Fibroblast of villous mesenchyme (primary cell): ENCODE data around the gene TGM5. TPM values are rescaled to one million over a fixed set of nuclear protein-coding genes. Genes with fewer than 3 reads are reported as not detected.

Experiments
- DNase-seq: peaks from one replicate; pipeline ENCODE4 v3.0.0-alpha.2; 2010; ENCODE audit warnings: low read depth
- H3K4me3 ChIP-seq: 2 replicates; pipeline ENCODE4 v1.5.1; 2011; ENCODE audit warnings: low read depth, mild to moderate bottlenecking, low read length
- total RNA-seq: library from RNA; depleted of rRNA; stranded (reverse); fragments of >200 nt; gene quantifications from 2 replicates; pipeline ENCODE4 v1.2.3, GENCODE V29; 2012
- TF ChIP-seq, protein P1 (sequence below): IDR thresholded peaks from 2 replicates; pipeline ENCODE4 v1.5.1; 2012; ENCODE audit warnings: low read depth, mild to moderate bottlenecking, low read length; ENCODE audit not compliant: insufficient read depth

TGM5 gene
- total RNA-seq, 1 donor: not detected

DNA sequence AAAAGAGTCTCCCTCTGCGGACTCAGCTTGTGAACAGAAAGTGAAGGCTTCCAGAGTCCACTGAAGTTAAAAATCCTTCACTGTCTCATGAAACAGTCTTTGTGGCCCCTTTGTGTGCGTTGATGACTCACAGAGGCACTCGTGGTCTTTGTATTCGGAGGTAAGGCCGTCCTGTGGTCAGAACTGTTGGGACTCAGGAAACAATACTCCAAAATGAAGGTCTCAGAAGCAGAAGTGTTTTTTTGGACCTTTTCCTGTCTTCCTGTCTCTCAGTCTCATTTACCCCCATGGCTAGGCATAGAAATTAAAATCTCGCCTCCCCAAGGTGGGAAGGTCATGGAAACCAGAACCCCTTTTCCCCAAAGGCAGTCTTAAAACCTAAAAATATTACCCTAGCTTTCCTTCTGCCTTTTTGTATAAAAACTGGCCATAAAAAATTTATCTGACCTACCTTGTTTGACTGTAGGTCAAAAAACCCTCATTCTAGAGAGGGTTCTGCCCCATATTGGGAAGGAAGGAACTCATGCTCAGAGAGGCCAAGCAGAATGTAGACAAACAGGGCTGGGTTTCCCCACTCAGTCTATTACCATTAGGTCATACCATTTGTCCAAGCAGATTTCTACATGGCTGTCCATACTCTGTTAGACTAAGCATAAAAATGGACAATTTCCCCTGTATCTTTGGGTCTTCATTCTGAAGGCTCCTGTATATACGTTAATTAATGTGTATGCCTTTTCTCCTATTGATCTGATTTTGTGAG is 26.8 kb downstream of the TGM5 start:
- H3K4me3 ChIP-seq: no peak overlapping the region
- TF ChIP-seq, protein P1, sequence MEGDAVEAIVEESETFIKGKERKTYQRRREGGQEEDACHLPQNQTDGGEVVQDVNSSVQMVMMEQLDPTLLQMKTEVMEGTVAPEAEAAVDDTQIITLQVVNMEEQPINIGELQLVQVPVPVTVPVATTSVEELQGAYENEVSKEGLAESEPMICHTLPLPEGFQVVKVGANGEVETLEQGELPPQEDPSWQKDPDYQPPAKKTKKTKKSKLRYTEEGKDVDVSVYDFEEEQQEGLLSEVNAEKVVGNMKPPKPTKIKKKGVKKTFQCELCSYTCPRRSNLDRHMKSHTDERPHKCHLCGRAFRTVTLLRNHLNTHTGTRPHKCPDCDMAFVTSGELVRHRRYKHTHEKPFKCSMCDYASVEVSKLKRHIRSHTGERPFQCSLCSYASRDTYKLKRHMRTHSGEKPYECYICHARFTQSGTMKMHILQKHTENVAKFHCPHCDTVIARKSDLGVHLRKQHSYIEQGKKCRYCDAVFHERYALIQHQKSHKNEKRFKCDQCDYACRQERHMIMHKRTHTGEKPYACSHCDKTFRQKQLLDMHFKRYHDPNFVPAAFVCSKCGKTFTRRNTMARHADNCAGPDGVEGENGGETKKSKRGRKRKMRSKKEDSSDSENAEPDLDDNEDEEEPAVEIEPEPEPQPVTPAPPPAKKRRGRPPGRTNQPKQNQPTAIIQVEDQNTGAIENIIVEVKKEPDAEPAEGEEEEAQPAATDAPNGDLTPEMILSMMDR: no peak

DNA sequence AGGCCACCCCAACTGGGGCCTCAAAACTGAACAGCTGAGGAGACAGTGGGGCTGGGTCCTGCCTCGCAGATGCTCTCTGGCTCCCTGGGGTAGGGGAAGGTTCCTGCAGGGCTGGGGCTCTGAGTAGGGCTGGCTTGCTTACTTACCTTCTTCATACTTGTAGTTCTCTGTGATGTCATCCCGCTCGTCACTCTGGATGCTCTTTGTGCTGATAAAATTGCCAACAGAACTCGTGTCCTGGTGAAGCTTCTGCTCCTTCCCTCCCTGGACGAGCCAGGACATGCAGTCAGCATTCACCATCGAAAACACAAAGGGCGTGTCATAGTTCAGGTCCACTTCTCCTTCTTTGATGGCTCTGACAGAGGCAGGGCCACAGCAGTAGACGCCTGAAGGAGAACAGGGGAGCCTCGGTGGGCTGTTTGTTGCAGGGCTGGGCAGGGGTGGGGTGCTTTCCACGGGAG is 28.0 kb downstream of the TGM5 start:
- TF ChIP-seq, protein P1: no peak
- no peak for DNase-seq
- no peak overlapping the region for H3K4me3 ChIP-seq

More for the DNA sequence above, 26.8 kb downstream of the TGM5 start:
- DNase-seq: no peak

DNA sequence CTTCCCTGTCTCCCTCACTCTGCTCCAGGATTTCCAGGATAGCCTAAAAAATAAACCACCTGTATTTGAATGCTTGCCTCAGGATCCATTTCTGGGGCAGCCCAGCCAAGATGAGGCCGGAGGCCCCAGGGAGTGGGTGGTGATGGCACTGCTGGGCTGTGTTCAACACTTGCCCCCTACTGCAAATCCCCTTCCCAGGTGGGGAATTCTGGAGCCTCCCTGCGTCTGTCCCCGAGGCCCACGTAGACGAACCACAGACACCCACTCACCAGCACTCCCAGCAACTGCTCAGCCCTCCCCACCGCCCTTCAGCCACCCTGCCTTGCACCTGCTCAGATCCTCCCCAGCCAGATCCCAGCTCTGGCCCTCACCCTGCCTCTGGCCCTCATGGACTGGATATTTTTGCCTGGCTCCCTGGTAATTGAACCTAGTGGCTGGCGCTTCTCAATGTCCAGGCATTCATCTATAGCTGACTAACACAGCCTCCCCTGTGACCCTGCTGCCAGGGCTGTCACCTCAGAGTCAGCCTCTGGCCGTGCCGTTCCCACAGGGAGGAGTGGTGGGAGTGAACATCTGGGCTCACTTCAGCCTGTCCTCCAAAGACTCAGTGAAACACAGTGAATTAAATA is 28.8 kb downstream of the TGM5 start:
- DNase-seq: no peak
- TF ChIP-seq, protein P1: no peak
- H3K4me3 ChIP-seq: no peak overlapping the region

DNA sequence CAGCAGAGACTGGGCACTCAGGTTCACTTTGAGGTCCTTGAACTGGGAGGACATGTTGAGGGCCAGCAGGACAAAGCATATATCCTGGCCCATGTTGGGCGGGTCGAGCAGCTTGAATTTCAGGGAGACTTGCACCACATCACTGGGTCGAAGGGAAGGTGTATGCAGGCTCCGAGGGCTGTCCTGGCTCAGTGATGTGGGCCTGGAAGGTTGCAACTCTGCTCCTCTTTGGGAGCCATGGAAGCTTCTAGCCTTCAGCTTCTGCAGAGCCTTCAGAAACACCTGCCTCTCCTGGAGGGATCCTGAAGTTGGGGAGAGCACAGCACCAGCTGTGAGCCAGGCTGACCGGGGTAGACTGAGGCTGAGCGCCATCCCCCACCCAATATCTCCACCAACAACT is 31.2 kb downstream of the TGM5 start:
- TF ChIP-seq, protein P1: no peak
- no peak for DNase-seq
- no peak overlapping the region for H3K4me3 ChIP-seq

DNA sequence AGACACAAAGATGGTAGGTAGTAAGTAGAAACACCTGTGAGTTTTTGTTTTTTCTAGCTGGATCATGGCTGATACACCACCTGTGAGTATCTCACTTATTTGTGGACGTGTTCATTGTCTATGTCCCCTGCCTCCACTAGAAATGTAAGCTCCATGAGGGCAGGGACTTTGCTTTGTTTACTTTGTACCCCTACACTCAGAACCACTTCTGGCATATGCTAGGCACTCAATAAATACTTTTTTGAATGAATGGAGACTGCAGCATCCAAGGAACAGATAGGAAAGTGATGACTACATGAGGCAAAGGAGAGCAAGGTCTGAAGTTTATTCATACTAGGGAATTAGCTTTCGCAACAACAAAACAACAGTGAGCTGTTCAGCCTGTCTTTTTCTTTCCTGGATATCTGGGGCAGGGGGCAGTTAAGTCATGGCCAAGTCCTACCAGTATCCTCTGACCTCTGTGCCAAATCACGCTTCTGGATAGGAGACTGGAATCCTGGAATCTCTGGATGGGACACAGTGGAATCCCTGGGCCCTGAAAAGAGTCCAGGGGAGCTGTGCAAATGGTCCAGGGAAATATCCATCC is 34.3 kb downstream of the TGM5 start:
- TF ChIP-seq, protein P1: no peak
- no peak for DNase-seq
- no peak overlapping the region for H3K4me3 ChIP-seq

DNA sequence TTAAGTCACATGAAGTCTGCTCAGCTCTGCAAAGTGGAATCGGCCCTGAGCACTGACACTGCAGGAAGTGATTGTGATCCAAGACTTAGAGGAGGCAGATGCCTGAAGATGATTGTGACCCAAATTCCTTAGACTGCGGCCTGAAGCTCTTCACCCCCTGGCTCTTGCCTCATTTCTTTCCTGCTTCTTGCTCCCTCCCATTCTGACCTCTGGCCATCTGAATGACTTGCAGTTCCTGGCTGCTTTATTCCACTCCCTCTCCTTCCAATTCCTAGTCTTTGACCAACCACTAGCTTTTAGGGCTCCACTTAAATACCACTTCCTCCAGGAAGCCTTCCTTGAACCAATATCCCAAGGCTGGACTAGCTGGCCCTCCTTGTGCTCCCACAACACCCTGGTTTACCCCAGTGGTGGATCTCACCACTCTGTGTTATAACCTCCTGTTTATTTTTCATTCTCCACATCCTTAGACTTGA is 36.0 kb downstream of the TGM5 start:
- peak; percentile 37 for DNase-seq
- TF ChIP-seq, protein P1: no peak
- no peak overlapping the region for H3K4me3 ChIP-seq
